ENCODE results near the gene FLOT1.

Gene FLOT1, protein sequence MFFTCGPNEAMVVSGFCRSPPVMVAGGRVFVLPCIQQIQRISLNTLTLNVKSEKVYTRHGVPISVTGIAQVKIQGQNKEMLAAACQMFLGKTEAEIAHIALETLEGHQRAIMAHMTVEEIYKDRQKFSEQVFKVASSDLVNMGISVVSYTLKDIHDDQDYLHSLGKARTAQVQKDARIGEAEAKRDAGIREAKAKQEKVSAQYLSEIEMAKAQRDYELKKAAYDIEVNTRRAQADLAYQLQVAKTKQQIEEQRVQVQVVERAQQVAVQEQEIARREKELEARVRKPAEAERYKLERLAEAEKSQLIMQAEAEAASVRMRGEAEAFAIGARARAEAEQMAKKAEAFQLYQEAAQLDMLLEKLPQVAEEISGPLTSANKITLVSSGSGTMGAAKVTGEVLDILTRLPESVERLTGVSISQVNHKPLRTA

GRCh38 chr6:30742316-30743098 lies at the start of gene FLOT1:
TSS of gene FLOT1 (minus strand) at chr6:30742687. CDS start at chr6:30742189, 498 bp downstream.
- DNase-seq = peak; percentile 93 to 98

DNA sequence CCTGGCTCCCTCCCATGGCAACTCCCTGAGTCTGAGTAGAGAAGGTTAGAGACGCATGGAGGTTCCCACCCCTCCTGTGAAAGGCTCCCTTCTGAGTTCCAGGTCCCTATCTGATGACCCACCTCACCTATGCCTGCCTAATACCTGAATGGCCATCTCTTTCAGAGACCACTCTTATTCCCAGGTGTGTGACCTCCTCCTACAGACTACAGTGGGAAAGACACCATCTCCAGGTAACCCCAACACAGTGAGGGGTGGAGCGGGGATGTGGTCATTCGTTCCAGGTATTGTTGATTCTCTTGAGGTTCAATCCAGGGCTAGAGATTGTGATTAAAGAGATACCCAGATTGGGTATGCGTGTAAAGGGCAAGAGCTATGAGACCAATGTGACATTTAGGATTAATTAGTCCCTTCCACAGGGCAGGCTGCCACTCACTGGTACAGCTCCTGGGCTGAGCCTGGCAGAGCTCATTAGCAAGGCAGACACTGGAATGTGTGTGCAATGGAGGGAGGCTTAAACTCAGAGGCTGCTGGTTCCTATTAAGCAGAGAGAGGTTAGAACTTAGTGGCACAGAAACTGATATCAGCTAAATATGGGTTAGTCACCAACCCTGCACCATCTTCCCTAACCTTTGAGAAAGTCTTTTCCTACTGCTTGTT lies 48.4 kb upstream of the FLOT1 start:
- no peak for DNase-seq

DNA sequence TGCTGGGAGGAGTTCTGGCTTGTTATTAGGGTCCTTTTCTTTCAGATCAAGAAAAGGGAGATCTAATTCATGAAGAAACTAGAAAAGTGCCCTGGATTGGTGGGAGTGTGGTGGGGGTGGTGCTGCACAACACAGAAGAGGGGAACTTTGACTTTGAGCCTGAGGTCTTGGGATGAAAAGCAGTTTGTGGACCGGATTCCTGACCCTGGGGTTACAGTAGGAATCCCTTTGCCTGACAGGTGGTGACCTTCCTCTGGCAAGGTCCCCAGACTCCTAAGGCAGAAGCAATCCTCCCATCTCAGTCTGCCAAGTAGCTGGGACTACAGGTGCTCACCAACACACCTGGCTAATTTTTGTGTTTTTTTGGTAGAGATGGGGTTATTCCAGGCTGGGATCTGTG lies 47.1 kb upstream of the FLOT1 start:
- DNase-seq = no peak

DNA sequence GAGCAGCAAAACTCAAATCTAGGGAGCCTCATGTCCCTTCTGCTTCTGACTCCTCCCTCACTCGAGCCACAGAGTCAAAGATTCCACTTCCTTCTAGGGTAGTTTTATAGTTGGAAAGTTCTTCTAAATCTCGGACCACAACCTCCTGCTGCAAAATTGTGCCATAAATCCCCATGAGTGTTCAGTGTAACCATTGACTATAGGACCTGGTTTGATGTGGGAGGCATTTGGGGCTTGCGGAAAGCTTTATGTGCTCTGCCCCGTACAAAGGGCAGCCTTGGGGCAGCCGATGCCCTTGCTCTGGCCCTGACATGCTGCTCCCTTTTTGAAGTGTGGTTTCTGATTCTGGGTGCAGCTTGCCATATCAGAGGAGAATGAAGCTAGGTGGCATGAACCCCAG lies 45.5 kb upstream of the FLOT1 start:
- DNase-seq = no peak

- no peak for DNase-seq
Observed at GRCh38 chr6:30782425-30783014, 40.0 kb upstream of the FLOT1 start.

- peak in 1 of 2 donors; percentile 61 for DNase-seq
Observed at GRCh38 chr6:30781743-30782424, 39.4 kb upstream of the FLOT1 start.

- no peak for DNase-seq
Observed at GRCh38 chr6:30781395-30781742, 38.9 kb upstream of the FLOT1 start.

GRCh38 chr6:30780642-30780920 lies 38.1 kb upstream of the FLOT1 start:
- DNase-seq = no peak

- DNase-seq = no peak
Observed at GRCh38 chr6:30779850-30780641, 37.6 kb upstream of the FLOT1 start.

GRCh38 chr6:30778001-30778635 lies 35.6 kb upstream of the FLOT1 start:
- no peak for DNase-seq

DNA sequence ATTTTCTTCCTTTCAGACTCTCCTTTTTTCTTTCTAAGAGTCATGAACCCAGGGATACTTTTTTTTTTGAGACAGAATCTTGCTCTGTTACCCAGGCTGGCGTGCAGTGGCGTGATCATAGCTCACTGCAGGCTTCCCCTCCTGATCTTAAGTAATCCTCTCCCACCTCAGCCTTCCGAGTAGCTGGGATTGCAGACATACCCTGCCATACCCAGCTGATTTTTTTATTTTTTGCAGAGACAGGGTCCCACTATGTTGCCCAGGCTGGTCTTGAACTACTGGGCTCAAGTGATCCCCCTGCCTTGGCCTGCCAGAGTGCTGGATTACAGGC lies 34.6 kb upstream of the FLOT1 start:
- DNase-seq = no peak

DNA sequence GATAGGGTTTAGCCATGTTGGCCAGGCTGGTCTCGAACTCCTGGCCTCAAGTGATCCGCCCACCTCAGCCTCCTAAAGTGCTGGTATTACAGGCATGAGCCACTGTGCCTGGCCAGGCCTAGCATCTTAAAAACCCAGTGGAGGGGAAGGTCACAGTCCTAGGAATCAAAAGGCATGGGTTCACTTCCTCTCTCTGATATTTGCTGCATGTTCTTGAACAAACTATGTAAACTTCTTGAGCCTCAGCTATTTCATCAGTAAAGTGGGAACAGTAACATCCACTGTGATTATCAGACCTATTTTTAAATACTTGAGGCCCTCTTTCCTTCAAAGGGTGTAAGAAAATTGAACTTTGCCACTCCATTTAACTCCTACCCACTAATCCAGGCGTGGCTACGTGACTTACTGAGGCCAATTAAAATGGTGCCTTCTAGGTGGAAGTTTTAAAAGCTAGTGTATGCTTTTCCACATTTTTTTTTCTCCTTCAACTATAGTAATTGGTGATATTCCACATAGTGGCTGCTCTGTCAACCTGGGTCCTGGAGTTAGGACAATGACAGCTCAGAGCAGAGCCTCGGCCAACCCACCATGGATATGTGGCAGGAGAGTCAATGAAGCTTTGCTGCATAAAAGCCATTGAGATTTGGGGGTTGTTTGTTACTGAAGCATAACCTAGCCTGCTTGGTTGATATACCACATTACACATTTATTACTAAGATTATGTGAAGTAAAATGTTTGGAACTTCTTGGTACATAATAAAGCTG lies 34.1 kb upstream of the FLOT1 start:
- DNase-seq = no peak

- DNase-seq = no peak
Observed at GRCh38 chr6:30775104-30775503, 32.6 kb upstream of the FLOT1 start.

DNA sequence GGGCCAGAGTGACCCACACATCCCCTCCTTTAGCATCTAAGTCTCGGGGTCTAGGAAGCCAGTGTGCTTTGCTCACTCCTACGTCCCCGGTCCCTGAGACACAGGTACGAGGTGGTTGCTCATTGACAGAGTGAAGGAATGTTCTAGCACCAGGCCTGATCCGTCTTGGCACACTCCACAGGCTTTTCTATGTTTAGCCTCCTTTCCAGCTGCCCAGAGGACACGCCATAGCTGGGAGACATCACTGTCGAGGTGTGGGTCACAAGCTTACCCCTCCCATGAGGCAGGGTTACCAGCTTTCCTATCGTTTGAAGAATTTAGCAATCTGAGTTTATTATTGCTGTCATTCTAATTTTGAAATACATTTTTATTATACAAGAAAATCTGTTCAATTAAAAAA lies 32.2 kb upstream of the FLOT1 start:
- no peak for DNase-seq

DNA sequence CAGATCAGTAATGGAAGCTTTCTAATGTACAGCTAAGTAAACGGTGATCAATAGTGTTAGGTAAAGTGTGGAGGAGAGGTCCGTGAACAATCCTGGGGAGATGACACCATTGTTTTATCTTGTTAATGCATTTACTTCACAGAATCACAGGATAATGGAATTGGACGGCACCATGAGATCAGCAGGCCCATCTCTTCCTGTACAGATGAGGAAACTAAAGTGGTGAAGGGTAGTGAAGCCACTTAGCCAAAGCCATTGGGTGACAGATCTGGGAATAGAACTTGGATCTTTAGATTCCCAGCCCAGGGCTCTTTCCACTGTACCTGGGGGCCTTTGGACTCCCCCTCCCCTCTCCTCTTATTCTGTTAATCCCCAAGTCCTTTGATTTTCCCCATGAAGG lies 28.1 kb upstream of the FLOT1 start:
- DNase-seq = no peak

- no peak for DNase-seq
Observed at GRCh38 chr6:30769853-30770524, 27.5 kb upstream of the FLOT1 start.

DNA sequence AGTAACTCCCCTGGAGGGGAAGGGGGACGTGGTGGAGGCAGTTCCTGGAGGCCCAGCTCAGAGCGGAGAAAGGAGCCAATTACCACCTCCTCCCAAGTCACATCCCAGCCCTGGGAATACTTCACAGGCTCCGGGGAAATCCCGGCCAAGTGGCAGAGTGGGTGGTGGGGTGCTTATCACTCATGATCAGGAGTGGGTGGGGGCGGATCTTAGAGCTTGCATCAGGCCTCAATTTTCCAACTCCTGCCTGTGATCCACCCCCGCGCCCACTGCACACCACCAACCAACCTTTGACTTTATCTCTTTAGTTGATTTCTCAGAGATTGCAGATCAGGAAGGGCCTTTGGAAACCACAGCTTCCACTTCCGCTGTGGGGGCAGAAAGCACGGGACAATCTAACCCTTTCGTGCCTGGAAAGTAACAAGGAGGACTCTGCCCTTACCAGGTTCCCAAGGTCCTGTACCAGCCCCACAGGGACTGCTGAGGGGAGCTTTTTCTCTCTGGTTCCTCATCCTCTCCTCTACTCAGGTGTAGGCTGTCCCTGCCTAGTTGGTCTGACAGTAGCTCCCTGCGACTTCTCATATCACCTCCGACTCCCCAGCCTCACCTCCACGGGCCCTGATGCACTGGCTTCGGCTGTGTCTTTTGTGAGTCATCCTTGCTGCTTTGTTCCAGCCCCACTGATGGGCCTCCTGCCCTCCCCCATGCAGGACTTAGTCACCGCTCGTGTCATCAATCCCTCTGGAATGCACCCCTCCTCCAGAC lies 26.8 kb upstream of the FLOT1 start:
- peak; percentile 85 to 87 for DNase-seq

DNA sequence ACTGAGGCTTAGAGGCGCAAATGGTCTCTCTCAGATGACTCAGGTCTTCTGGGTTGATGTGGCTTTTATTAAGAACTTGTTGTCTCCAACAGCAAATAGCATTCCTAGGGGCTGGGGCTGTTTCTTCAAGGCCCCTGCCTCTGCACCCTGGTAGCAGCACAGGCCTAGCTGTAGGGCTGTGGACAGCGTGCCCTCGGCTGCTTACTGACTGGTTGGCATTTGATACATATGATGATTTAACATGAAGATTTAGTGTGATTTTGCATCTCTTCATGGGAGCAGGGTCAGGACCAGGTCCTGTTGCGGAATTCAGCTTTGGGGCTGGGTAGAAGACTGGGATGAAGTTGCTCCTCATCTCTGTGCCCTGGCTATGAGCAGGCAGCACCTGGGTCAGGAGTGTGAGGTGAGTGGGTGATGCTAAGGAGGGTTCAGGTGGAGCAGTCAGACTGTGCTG lies 26.2 kb upstream of the FLOT1 start:
- peak in 1 of 2 donors; percentile 33 for DNase-seq

DNA sequence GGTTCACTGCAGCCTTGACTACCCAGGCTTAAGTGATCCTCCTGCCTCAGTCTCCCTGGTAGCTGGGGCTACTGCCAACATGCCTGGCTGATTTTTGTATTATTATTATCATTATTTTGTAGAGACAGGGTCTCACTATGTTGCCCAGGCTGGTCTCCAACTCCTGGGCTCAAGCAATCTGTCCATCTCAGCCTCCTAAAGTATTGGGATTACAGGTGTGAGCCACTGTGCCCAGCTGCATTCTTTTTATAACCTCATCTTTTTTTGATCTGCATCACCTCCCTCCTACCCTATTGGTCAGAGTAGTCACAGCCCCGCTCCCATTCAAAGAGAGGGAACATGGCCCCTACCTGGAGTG lies 25.4 kb upstream of the FLOT1 start:
- no peak for DNase-seq

Data from stimulated activated CD4-positive, alpha-beta T cell treated with anti-CD3 and anti-CD28 coated beads, Interleukin-2, amount 100 ng/mL, for 24 hours (primary cell).